IPS-20b (cell line): ENCODE data around the gene STRADA.
A peak's percentile ranks its signal among the peaks of the same experiment; 100 is the strongest.

ENCODE experiments used
- H3K27ac ChIP-seq: one replicate; pipeline ENCODE4 v1.5.1; 2013; ENCODE audit warnings: low read length
- H3K27me3 ChIP-seq: 2 replicates; pipeline ENCODE4 v1.6.1; 2013; ENCODE audit warnings: mild to moderate bottlenecking, low read length, inconsistent platforms; ENCODE audit not compliant: insufficient read depth
- H3K36me3 ChIP-seq: 2 replicates; pipeline ENCODE4 v1.6.1; 2013; ENCODE audit warnings: low read depth, mild to moderate bottlenecking, inconsistent platforms, low read length, moderate library complexity; ENCODE audit not compliant: insufficient read depth
- H3K4me1 ChIP-seq: 2 replicates; pipeline ENCODE4 v1.6.1; 2013; ENCODE audit warnings: mild to moderate bottlenecking, control low read depth, inconsistent platforms, low read length, moderate library complexity; ENCODE audit not compliant: insufficient read depth
- H3K4me3 ChIP-seq: 2 replicates; pipeline ENCODE4 v1.5.1; 2013; ENCODE audit warnings: mild to moderate bottlenecking, low read length, inconsistent platforms
- H3K9ac ChIP-seq: 2 replicates; pipeline ENCODE4 v1.6.1; 2013; ENCODE audit warnings: low read depth, mild to moderate bottlenecking, inconsistent platforms, low read length, moderate library complexity
- H3K9me3 ChIP-seq: 2 replicates; pipeline ENCODE4 v1.6.1; 2013; ENCODE audit warnings: mild to moderate bottlenecking, low read depth, low read length, inconsistent platforms; ENCODE audit not compliant: insufficient read depth

Gene STRADA

DNA sequence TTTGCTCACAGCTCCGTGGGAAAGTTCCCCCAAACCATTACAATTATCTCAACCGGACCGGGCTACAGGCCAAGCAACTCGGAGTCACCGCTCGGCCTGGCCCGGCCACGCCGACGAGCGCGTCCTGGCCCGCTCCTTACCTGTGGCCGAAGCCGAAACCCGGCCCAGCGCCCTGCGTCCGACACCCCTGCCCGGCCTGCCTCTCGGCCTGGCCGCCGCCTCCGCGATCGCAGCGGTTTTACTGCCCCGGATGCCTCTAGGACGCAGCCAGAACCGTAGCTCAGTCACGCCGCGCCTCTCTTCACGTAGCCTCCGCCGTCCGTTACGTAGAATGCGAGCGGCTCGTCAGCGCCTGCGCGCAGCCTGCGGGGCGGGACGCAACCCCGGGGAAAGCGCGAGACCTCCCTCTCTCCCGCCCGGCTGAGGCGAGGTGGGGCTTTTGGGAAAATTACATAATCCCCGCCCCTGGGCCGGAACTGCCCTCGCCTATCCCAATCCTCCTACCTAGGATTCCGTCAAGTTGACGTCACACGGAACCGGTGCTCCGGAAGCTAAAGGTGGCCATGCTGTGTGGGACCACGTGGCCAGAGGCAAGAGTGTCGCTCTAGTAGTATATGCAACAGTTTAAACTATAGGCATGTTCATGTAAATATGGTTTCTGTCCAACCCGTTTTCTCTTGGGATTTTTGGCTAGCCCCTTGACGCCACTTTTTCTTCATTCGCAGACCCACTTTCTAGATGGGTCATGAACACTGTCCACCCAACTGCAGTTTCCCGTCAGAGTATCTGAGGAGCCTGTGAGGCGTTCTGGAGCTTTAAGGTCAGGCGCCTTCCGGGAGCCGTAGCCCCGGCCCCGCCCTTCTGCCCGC lies 31.9 kb upstream of the STRADA start, which contains the start of gene CCDC47:
Gene CCDC47, minus strand, starts transcription at position 326 of the 869 bp plus-strand sequence. CDS start 7,422 bp downstream, outside the sequence.
- Histone ChIP-seq H3K36me3 (peaks cover 31% of the 10 kb centered on the region), H3K9ac (peak within 1 kb of the TSS; percentile 100), H3K27me3 (no peaks in the 10 kb centered on the region), H3K4me3 (peak within 1 kb of the TSS; percentile 97), H3K4me1 (peaks cover 10% of the 10 kb centered on the region), H3K27ac (peak within 1 kb of the TSS; percentile 100), H3K9me3 (no peaks in the 10 kb centered on the region)

- peak overlapping the region; percentile 18 for H3K27ac ChIP-seq
- H3K9me3 ChIP-seq = no peaks in the 10 kb centered on the region
- H3K36me3 ChIP-seq = peaks cover 31% of the 10 kb centered on the region
- no peaks in the 10 kb centered on the region for H3K27me3 ChIP-seq
- H3K9ac ChIP-seq = peak overlapping the region; percentile 100
- peaks cover 10% of the 10 kb centered on the region for H3K4me1 ChIP-seq
- H3K4me3 ChIP-seq = peak overlapping the region; percentile 97
Observed at GRCh38 chr17:63772801-63773271, 31.2 kb upstream of the STRADA start.

GRCh38 chr17:63768433-63768832 lies 26.8 kb upstream of the STRADA start:
- Histone ChIP-seq H3K27ac (no peak overlapping the region), H3K4me1 (no peaks in the 10 kb centered on the region), H3K4me3 (no peak overlapping the region), H3K27me3 (no peaks in the 10 kb centered on the region), H3K36me3 (peaks cover 35% of the 10 kb centered on the region), H3K9me3 (no peaks in the 10 kb centered on the region), H3K9ac (peak overlapping the region; percentile 24; the same call in 1 of the 2 replicates)

DNA sequence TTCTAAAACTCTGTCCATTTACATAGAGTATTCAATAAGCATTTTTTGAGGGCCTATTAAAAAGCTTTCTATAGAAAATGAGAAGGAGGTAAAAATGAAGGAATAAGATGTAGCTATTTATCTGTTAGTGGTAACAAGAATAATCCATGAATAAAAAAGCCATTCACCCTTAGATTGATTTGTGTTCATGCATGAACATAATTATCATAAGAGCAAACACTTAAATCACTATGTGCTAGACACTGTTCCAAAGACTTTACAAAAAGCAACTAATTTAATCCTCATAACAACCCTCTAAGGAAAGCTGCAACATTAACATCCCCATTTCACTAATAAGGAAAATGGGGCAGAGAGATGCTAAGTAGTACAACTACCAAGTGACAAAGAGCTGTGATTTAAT lies 25.2 kb upstream of the STRADA start:
- H3K4me1 ChIP-seq = no peaks in the 10 kb centered on the region
- H3K9me3 ChIP-seq = no peaks in the 10 kb centered on the region
- H3K9ac ChIP-seq = no peak overlapping the region
- H3K36me3 ChIP-seq = peaks cover 52% of the 10 kb centered on the region
- H3K27me3 ChIP-seq = no peaks in the 10 kb centered on the region
- H3K27ac ChIP-seq = no peak overlapping the region
- H3K4me3 ChIP-seq = no peak overlapping the region

GRCh38 chr17:63764716-63765115 lies 23.1 kb upstream of the STRADA start:
- Histone ChIP-seq H3K4me3 (no peak overlapping the region), H3K36me3 (peaks cover 69% of the 10 kb centered on the region), H3K27ac (no peak overlapping the region), H3K9me3 (no peaks in the 10 kb centered on the region), H3K9ac (no peak overlapping the region), H3K27me3 (no peaks in the 10 kb centered on the region), H3K4me1 (no peaks in the 10 kb centered on the region)

- no peak overlapping the region for H3K27ac ChIP-seq
- no peak overlapping the region for H3K4me3 ChIP-seq
- no peak overlapping the region for H3K9ac ChIP-seq
- H3K27me3 ChIP-seq = no peaks in the 10 kb centered on the region
- H3K9me3 ChIP-seq = no peaks in the 10 kb centered on the region
- H3K4me1 ChIP-seq = no peaks in the 10 kb centered on the region
- peaks cover 74% of the 10 kb centered on the region for H3K36me3 ChIP-seq
Observed at GRCh38 chr17:63762161-63763078, 20.8 kb upstream of the STRADA start.

DNA sequence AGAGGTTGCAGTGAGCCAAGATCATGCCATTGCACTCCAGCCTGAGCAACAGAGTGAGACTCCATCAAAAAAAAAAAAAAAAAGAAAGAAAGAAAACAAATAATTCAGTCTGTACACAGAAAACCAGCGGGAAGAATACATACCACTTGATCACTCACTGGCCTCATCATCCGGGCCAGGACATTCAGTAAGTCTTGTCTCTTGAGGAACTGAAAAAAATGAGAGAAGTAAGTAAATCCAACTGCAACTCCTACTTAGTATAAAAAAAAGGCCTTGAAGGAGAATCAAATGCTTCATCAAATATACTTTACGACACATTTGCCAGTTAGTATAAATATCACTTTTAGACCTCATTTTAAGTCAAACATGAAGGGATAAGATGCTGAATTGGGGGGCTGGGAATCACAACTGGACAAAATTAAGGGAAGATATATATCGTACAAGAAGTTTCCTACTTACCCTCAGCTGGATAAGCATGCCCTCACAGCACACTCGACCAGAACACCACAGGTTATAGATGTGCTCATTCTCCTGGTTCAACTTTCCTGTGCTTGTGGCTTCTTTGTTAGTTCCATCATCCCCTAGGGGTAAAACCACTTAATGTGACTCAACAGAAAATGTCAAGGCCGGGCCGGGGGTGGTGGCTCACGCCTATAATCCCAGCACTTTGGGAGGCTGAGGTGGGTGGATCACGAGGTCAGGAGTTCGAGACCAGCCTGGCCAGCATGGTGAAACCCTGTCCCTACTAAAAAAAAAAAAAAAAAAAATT lies 19.4 kb upstream of the STRADA start:
- H3K4me3 ChIP-seq = no peak overlapping the region
- peaks cover 87% of the 10 kb centered on the region for H3K36me3 ChIP-seq
- H3K27ac ChIP-seq = no peak overlapping the region
- no peaks in the 10 kb centered on the region for H3K27me3 ChIP-seq
- no peak overlapping the region for H3K9ac ChIP-seq
- H3K9me3 ChIP-seq = no peaks in the 10 kb centered on the region
- no peaks in the 10 kb centered on the region for H3K4me1 ChIP-seq

DNA sequence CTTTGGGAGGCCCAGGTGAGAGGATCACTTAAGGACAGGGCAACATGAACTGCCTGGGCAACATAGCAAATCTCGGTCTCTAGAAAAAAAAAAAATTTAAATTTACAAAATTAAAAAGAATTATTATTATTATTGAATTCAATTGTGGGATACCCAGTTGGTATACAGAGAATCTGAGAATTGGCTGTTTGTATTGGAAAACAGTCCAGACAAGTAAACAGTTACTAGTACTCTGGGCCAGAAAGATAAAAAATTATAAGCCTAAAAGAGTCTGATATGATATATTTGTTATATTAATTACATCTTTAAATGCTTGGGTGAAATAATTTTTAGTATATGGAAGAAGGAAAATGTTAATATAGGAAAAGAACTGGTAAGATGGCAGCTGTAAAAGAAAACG lies 16.8 kb upstream of the STRADA start:
- peaks cover 90% of the 10 kb centered on the region for H3K36me3 ChIP-seq
- no peak overlapping the region for H3K9ac ChIP-seq
- no peak overlapping the region for H3K27ac ChIP-seq
- no peak overlapping the region for H3K4me3 ChIP-seq
- H3K27me3 ChIP-seq = no peaks in the 10 kb centered on the region
- H3K4me1 ChIP-seq = no peaks in the 10 kb centered on the region
- H3K9me3 ChIP-seq = no peaks in the 10 kb centered on the region

DNA sequence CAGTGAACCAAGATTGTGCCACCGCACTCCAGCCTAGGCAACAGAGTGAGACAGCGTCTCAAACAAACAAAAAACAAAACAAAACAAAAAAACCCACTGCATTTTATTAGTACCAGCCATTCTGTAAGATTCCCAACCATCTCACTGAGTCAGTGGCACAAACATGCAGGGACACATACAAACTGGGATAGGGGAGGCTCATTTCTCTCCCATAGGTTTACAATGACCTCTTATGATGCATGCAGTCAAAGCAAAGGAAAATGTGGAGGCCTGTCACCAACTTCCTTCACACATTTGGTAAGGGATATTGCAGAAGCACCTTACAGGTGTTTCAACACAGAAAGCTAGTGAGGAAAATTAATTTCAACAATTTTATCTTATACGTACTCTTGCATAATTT lies 12.4 kb upstream of the STRADA start:
- peaks cover 91% of the 10 kb centered on the region for H3K36me3 ChIP-seq

DNA sequence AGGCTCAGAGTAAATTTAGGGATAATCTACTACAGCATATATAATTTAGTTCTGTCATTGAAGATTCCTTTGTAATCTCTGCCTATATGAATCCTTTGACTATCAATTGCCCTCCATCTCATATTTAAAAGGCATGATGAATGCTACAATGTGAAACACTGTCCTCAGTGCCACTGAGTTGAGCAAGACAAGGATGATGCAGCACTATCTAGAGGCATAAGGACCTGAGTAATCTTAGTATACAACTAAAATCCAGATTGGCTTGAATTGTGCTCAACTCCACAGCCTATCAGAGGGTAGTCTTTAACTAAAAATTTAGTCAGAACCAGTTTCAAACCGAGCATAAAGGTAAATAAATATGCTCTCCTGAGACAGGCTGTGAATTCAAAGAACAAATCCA lies 11.6 kb upstream of the STRADA start:
- Histone ChIP-seq H3K9me3 (no peaks in the 10 kb centered on the region), H3K4me3 (no peak overlapping the region), H3K4me1 (no peaks in the 10 kb centered on the region), H3K36me3 (peaks cover 90% of the 10 kb centered on the region), H3K27me3 (no peaks in the 10 kb centered on the region), H3K9ac (no peak overlapping the region), H3K27ac (no peak overlapping the region)

More for the DNA sequence above, 12.4 kb upstream of the STRADA start:
- H3K9me3 ChIP-seq = no peaks in the 10 kb centered on the region
- H3K4me3 ChIP-seq = no peak overlapping the region
- H3K27me3 ChIP-seq = no peaks in the 10 kb centered on the region
- no peaks in the 10 kb centered on the region for H3K4me1 ChIP-seq
- H3K27ac ChIP-seq = no peak overlapping the region
- H3K9ac ChIP-seq = no peak overlapping the region

GRCh38 chr17:63752707-63753106 lies 11.1 kb upstream of the STRADA start:
- no peak overlapping the region for H3K27ac ChIP-seq
- no peaks in the 10 kb centered on the region for H3K9me3 ChIP-seq
- H3K4me3 ChIP-seq = no peak overlapping the region
- H3K27me3 ChIP-seq = no peaks in the 10 kb centered on the region
- peaks cover 90% of the 10 kb centered on the region for H3K36me3 ChIP-seq
- no peak overlapping the region for H3K9ac ChIP-seq
- no peaks in the 10 kb centered on the region for H3K4me1 ChIP-seq
